ENCODE results near the gene DNAJC3. TPM values are rescaled to one million over a fixed set of nuclear protein-coding genes. Genes with fewer than 3 reads are reported as not detected.
A peak's percentile ranks its signal among the peaks of the same experiment; 100 is the strongest.

Gene DNAJC3
- total and polyA plus RNA-seq, 9 of the 15 experiments (the other 6 are each of a cell fraction or from before 2014, with no cell fraction given): 7.8 to 21.8 (median 10.4) TPM

DNA sequence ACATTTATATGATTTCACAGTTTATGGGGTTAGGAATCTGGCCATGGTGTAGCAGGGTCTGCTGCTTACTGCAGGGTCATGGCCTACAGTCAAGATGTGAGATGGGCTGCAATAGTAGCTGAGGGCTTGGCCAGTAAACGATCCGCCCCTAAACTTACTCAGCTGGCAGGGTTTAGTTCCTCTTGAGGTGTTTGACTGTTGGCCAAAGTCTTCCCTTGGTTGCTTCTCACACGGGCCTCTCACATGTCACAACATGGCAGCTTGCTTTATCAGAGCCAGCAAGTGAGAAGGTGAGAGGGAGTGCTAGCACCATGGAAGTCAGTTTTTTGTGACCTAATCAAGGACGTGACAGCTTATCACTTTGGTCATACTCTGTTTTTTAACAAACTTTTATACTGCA is 77.1 kb downstream of the DNAJC3 start:
- ChIA-PET POLR2A (interaction anchor here (0.5 to 0.6 kb wide), 2 partner anchors 71 to 75 kb away, joined by 3 read pairs; no protein-coding TSS in a partner anchor), CTCF (ENCODE audit: low intra/inter-chr PET ratio) (no interaction called here)
- peak overlapping the region; percentile 70 for H3K27ac ChIP-seq (ENCODE audit: extremely low read depth, low read depth, low read length)
- intact Hi-C loops (cut with micrococcal nuclease) (no loop called here), in situ Hi-C loops (cut with MboI) (no loop called here)
- H3K4me1 ChIP-seq (replicated peaks in 1 of 2; ENCODE audit: control insufficient read depth in 2 of 2, insufficient read depth in 2 of 2, low read length in 2 of 2): peaks cover 0 to 13% of the 10 kb centered on the region in 2 experiments; a peak in 2 of 5 replicates
- FAIRE-seq: peak; percentile 86
- H3K9me3 ChIP-seq (replicated peaks; ENCODE audit: control insufficient read depth, insufficient read depth, low read depth, low read length): no peaks in the 10 kb centered on the region
- ATAC-seq: peak; percentile 83
- peaks cover 19% of the 10 kb centered on the region; the same call in 2 of the 3 replicates for H3K79me2 ChIP-seq (ENCODE audit: control insufficient read depth, insufficient read depth, low read length)
- H3K36me3 ChIP-seq (ENCODE audit: control insufficient read depth, insufficient read depth, low read length): peaks cover 9% of the 10 kb centered on the region; the same call in 1 of the 3 replicates
- H3K9ac ChIP-seq (ENCODE audit: insufficient read depth in 1 of 2, low read depth in 2 of 2, low read length in 2 of 2): no peak overlapping the region
- peak in 2 of 4 experiments; percentile 40 to 70 for DNase-seq (ENCODE audit: extremely low read depth in 1 of 4, low spot score in 3 of 4)
- no peaks in the 10 kb centered on the region for H4K20me1 ChIP-seq (replicated peaks; ENCODE audit: control insufficient read depth, insufficient read depth, low read length)
- BruUV-seq (replicated peaks): no TSS peak
- peak overlapping the region; percentile 56 for H3K4me2 ChIP-seq (ENCODE audit: insufficient read depth, low read length)
- H3K4me3 ChIP-seq: no peak overlapping the region
- H3K27me3 ChIP-seq (ENCODE audit: control insufficient read depth in 2 of 2, insufficient read depth in 2 of 2, low read length in 2 of 2): no peaks in the 10 kb centered on the region
- 18% methylated on average over 3 of the region's 4 CpGs for WGBS (ENCODE audit: insufficient coverage, low coverage, missing lambda C conversion rate)
- H3K9me1 ChIP-seq (ENCODE audit: control insufficient read depth, insufficient read depth, low read length): no peaks in the 10 kb centered on the region
- H2AFZ ChIP-seq (ENCODE audit: low read depth, low read length): peak overlapping the region; percentile 60
- TF ChIP-seq, protein P1, sequence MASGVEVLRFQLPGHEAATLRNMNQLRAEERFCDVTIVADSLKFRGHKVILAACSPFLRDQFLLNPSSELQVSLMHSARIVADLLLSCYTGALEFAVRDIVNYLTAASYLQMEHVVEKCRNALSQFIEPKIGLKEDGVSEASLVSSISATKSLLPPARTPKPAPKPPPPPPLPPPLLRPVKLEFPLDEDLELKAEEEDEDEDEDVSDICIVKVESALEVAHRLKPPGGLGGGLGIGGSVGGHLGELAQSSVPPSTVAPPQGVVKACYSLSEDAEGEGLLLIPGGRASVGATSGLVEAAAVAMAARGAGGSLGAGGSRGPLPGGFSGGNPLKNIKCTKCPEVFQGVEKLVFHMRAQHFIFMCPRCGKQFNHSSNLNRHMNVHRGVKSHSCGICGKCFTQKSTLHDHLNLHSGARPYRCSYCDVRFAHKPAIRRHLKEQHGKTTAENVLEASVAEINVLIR (CRISPR knock-in tag; IDR thresholded peaks at IDR 0.05): no peak
- TF ChIP-seq ILK (tag; IDR thresholded peaks at IDR 0.05; ENCODE audit: borderline replicate concordance, low read depth) (no peak), DPF2 (IDR thresholded peaks at IDR 0.05) (0 out of 2 replicates have a peak, but pooled peaks have one; percentile 21), BRCA1 (IDR thresholded peaks at IDR 0.05) (no peak), BRCA1 (CRISPR knock-in tag; IDR thresholded peaks at IDR 0.05) (no peak), BHLHE40 (IDR thresholded peaks at IDR 0.05; ENCODE audit: low read length) (peak; percentile 61; the same call in 1 of the 2 replicates)
- TF ChIP-seq, protein P2, sequence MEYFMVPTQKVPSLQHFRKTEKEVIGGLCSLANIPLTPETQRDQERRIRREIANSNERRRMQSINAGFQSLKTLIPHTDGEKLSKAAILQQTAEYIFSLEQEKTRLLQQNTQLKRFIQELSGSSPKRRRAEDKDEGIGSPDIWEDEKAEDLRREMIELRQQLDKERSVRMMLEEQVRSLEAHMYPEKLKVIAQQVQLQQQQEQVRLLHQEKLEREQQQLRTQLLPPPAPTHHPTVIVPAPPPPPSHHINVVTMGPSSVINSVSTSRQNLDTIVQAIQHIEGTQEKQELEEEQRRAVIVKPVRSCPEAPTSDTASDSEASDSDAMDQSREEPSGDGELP (CRISPR knock-in tag; IDR thresholded peaks at IDR 0.05; ENCODE audit: borderline replicate concordance): peak; percentile 52; the same call in 1 of the 2 replicates
- TF ChIP-seq, protein P3, sequence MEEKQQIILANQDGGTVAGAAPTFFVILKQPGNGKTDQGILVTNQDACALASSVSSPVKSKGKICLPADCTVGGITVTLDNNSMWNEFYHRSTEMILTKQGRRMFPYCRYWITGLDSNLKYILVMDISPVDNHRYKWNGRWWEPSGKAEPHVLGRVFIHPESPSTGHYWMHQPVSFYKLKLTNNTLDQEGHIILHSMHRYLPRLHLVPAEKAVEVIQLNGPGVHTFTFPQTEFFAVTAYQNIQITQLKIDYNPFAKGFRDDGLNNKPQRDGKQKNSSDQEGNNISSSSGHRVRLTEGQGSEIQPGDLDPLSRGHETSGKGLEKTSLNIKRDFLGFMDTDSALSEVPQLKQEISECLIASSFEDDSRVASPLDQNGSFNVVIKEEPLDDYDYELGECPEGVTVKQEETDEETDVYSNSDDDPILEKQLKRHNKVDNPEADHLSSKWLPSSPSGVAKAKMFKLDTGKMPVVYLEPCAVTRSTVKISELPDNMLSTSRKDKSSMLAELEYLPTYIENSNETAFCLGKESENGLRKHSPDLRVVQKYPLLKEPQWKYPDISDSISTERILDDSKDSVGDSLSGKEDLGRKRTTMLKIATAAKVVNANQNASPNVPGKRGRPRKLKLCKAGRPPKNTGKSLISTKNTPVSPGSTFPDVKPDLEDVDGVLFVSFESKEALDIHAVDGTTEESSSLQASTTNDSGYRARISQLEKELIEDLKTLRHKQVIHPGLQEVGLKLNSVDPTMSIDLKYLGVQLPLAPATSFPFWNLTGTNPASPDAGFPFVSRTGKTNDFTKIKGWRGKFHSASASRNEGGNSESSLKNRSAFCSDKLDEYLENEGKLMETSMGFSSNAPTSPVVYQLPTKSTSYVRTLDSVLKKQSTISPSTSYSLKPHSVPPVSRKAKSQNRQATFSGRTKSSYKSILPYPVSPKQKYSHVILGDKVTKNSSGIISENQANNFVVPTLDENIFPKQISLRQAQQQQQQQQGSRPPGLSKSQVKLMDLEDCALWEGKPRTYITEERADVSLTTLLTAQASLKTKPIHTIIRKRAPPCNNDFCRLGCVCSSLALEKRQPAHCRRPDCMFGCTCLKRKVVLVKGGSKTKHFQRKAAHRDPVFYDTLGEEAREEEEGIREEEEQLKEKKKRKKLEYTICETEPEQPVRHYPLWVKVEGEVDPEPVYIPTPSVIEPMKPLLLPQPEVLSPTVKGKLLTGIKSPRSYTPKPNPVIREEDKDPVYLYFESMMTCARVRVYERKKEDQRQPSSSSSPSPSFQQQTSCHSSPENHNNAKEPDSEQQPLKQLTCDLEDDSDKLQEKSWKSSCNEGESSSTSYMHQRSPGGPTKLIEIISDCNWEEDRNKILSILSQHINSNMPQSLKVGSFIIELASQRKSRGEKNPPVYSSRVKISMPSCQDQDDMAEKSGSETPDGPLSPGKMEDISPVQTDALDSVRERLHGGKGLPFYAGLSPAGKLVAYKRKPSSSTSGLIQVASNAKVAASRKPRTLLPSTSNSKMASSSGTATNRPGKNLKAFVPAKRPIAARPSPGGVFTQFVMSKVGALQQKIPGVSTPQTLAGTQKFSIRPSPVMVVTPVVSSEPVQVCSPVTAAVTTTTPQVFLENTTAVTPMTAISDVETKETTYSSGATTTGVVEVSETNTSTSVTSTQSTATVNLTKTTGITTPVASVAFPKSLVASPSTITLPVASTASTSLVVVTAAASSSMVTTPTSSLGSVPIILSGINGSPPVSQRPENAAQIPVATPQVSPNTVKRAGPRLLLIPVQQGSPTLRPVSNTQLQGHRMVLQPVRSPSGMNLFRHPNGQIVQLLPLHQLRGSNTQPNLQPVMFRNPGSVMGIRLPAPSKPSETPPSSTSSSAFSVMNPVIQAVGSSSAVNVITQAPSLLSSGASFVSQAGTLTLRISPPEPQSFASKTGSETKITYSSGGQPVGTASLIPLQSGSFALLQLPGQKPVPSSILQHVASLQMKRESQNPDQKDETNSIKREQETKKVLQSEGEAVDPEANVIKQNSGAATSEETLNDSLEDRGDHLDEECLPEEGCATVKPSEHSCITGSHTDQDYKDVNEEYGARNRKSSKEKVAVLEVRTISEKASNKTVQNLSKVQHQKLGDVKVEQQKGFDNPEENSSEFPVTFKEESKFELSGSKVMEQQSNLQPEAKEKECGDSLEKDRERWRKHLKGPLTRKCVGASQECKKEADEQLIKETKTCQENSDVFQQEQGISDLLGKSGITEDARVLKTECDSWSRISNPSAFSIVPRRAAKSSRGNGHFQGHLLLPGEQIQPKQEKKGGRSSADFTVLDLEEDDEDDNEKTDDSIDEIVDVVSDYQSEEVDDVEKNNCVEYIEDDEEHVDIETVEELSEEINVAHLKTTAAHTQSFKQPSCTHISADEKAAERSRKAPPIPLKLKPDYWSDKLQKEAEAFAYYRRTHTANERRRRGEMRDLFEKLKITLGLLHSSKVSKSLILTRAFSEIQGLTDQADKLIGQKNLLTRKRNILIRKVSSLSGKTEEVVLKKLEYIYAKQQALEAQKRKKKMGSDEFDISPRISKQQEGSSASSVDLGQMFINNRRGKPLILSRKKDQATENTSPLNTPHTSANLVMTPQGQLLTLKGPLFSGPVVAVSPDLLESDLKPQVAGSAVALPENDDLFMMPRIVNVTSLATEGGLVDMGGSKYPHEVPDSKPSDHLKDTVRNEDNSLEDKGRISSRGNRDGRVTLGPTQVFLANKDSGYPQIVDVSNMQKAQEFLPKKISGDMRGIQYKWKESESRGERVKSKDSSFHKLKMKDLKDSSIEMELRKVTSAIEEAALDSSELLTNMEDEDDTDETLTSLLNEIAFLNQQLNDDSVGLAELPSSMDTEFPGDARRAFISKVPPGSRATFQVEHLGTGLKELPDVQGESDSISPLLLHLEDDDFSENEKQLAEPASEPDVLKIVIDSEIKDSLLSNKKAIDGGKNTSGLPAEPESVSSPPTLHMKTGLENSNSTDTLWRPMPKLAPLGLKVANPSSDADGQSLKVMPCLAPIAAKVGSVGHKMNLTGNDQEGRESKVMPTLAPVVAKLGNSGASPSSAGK (IDR thresholded peaks at IDR 0.05): peak; percentile 64

Data from K562 (cell line).